A549 (cell line): ENCODE measurements around the gene FSD1.

Experiments
- CEBPB ChIP-seq, 2 experiments: fragments of >200 bp in 1 of 2; sonication (Bioruptor Twin) in 1 of 2; formaldehyde crosslinking in 1 of 2; IDR thresholded peaks; 2 replicates each; pipeline ENCODE4 v1.6.1; 2012 to 2016
- CTCF ChIP-seq: fragments of >200 bp; sonication (Bioruptor Twin); formaldehyde crosslinking; IDR thresholded peaks from 3 replicates; pipeline ENCODE4 v1.5.1; 2016
- HDAC2 ChIP-seq: fragments of 200-600 bp; sonication (generic); IDR thresholded peaks from 2 replicates; pipeline ENCODE4 v1.6.1; 2016
- HOXA7 ChIP-seq: fragments of 250-450 bp; sonication (Bioruptor Pico); IDR thresholded peaks from 2 replicates; pipeline ENCODE4 v1.5.0; 2020; ENCODE audit warnings: mild to moderate bottlenecking, moderate library complexity
- KDM1A ChIP-seq: fragments of 200-600 bp; sonication (generic); IDR thresholded peaks from 2 replicates; pipeline ENCODE4 v1.6.1; 2016; ENCODE audit warnings: low read depth, mild to moderate bottlenecking
- MAZ ChIP-seq: fragments of 150-350 bp; IDR thresholded peaks from 2 replicates; pipeline ENCODE4 v1.6.1; 2014; ENCODE audit warnings: antibody characterized with exemption, low read depth, low read length, borderline replicate concordance
- NR3C1 ChIP-seq: fragments of >200 bp; sonication (Bioruptor Twin); formaldehyde crosslinking; IDR thresholded peaks from 3 replicates; pipeline ENCODE4 v1.6.1; 2017
- POLR2A ChIP-seq: IDR thresholded peaks from 2 replicates; pipeline ENCODE4 v1.6.1; 2012; ENCODE audit warnings: mild to moderate bottlenecking, low read length
- POLR2AphosphoS2 ChIP-seq: conservative IDR thresholded peaks from 2 replicates; pipeline ENCODE4 v1.6.1; 2012; ENCODE audit warnings: low read length, improper control_type of control experiment, inconsistent platforms
- RAD21 ChIP-seq, 2 experiments: fragments of >200 bp in 1 of 2; sonication (Bioruptor Twin) in 1 of 2; formaldehyde crosslinking in 1 of 2; IDR thresholded peaks in 1 of 2; conservative IDR thresholded peaks in 1 of 2; 2 replicates in 1 of 2; 3 replicates in 1 of 2; pipeline ENCODE4 v1.6.1; 2012 to 2018; ENCODE audit warnings: inconsistent platforms in 1 of 2
- TF ChIP-seq, protein P1 (sequence below): fragments of >200 bp; sonication (Bioruptor Twin); formaldehyde crosslinking; IDR thresholded peaks from 3 replicates; pipeline ENCODE4 v1.6.1; 2016

- no peak for TF ChIP-seq CEBPB (IDR thresholded peaks at IDR 0.05)
- TF ChIP-seq HDAC2, result no peak
- no peak for TF ChIP-seq CTCF
- TF ChIP-seq POLR2A, result no peak
- no peak for TF ChIP-seq NR3C1
- TF ChIP-seq POLR2AphosphoS2, result no peak
- TF ChIP-seq RAD21 (conservative IDR thresholded peaks at IDR 0.05 in 1 of 2, IDR thresholded peaks at IDR 0.05 in 1 of 2), result no peak
- TF ChIP-seq KDM1A, result no peak
- no peak for TF ChIP-seq HOXA7 (CRISPR knock-in tag)
- no peak for TF ChIP-seq MAZ
- TF ChIP-seq, protein P1, sequence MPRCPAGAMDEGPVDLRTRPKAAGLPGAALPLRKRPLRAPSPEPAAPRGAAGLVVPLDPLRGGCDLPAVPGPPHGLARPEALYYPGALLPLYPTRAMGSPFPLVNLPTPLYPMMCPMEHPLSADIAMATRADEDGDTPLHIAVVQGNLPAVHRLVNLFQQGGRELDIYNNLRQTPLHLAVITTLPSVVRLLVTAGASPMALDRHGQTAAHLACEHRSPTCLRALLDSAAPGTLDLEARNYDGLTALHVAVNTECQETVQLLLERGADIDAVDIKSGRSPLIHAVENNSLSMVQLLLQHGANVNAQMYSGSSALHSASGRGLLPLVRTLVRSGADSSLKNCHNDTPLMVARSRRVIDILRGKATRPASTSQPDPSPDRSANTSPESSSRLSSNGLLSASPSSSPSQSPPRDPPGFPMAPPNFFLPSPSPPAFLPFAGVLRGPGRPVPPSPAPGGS, result no peak
Measured at GRCh38 chr19:4342314-4342614, 37.9 kb downstream of the FSD1 start.
